Measurements from ENCODE around the gene NIBAN1. TPM values are rescaled to one million over a fixed set of nuclear protein-coding genes. Genes with fewer than 3 reads are reported as not detected.

Gene NIBAN1
- total and polyA plus RNA-seq, 7 donors = 9.0 to 112 (median 50.6) TPM

DNA sequence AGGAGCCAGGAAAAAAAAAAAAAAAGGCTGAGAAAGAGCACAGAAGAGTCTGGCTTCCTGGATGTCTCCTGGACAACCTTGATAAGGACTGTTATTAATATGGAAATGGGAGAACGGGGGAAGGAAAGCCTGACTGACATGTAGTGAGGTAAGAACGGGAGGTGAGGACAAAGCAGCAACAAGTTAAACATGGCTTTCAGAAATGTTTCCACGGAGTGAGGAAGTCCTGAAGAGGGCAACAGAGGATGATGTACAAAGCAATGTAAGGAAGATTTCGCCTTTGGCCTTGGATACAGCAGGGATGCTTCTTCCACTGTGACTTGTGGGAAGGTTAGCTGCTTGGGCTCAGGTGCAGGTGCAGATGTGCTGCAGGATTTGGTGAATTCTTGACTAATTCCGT is 11.9 kb upstream of the NIBAN1 start:
- intact Hi-C loops (cut with DNase I) = loop anchor here in 1 of 2 donors (10.0 kb wide), 1 partner anchor 179 kb away; no protein-coding TSS in a partner anchor
- Histone ChIP-seq H3K4me3 (no peak overlapping the region), H3K4me1 (peaks cover 14% of the 10 kb centered on the region), H3K27me3 (ENCODE audit: insufficient read depth in 3 of 3, low read length in 2 of 3) (no peaks in the 10 kb centered on the region), H3K27ac (no peak overlapping the region), H3K36me3 (ENCODE audit: insufficient read depth in 1 of 2, low read depth in 1 of 2) (no peaks in the 10 kb centered on the region), H3K9me3 (no peaks in the 10 kb centered on the region)
- DNase-seq (no peak), ATAC-seq (no peak)
- WGBS, 3 donors = 50 to 63% (median 51%) methylated on average over 5 of the region's 5 CpGs
- TF ChIP-seq, protein P1, sequence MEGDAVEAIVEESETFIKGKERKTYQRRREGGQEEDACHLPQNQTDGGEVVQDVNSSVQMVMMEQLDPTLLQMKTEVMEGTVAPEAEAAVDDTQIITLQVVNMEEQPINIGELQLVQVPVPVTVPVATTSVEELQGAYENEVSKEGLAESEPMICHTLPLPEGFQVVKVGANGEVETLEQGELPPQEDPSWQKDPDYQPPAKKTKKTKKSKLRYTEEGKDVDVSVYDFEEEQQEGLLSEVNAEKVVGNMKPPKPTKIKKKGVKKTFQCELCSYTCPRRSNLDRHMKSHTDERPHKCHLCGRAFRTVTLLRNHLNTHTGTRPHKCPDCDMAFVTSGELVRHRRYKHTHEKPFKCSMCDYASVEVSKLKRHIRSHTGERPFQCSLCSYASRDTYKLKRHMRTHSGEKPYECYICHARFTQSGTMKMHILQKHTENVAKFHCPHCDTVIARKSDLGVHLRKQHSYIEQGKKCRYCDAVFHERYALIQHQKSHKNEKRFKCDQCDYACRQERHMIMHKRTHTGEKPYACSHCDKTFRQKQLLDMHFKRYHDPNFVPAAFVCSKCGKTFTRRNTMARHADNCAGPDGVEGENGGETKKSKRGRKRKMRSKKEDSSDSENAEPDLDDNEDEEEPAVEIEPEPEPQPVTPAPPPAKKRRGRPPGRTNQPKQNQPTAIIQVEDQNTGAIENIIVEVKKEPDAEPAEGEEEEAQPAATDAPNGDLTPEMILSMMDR (IDR thresholded peaks at IDR 0.05) = no peak

DNA sequence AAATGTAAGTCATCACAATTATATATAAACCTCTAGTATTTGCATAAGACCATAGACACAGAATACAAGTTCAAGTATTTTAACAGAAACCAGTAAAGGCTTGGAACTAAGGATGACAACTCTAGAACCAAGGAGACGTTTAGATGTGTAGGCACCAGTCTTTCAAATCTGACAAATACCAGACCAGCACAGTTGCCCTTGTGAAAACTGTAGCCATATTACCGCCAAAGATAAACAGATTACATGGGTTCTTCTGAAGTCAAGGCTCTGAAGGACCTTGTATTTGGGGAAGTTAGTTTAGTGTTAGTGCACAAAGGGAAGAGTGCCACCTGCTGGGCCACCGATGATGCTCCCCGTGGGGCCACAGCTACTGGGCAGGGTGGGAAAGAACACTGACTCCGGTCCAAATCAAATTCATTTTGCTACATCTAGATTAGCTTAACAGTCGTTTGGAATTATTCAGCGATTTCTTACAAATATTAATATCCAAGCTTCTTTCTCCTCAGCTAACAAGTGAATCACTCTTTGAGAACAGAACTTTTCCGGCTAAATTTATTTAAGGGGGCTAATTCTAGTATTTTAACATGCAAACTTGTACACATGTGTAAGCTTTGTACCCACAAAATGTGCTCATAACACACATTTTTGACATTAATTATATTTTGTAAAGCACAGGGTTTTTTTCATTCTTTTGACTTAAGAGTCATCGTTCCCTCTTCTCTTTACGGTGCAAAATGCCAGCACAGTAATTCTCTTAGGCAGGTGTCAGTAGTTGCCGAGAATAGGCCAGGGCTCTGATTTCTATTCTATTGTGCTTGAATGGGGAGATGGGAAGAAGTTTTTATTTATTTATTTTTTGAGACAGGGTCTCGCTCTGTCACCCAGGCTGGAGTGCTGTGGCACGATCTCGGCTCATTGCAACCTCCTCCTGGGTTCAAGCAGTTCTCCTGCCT is 8.0 kb upstream of the NIBAN1 start:
- DNase-seq = peak; percentile 76 to 88
- H3K4me1 ChIP-seq = peaks cover 9% of the 10 kb centered on the region
- TF ChIP-seq, protein P1 (IDR thresholded peaks at IDR 0.05) = peak; percentile 98
- no peaks in the 10 kb centered on the region for H3K36me3 ChIP-seq (ENCODE audit: insufficient read depth in 1 of 2, low read depth in 1 of 2)
- H3K27ac ChIP-seq = no peak overlapping the region
- WGBS, 3 donors = 31 to 44% (median 32%) methylated on average over 14 of the region's 14 CpGs
- ATAC-seq = peak; percentile 97 to 100 (median 98)
- no peaks in the 10 kb centered on the region for H3K9me3 ChIP-seq
- no peaks in the 10 kb centered on the region for H3K27me3 ChIP-seq (ENCODE audit: insufficient read depth in 3 of 3, low read length in 2 of 3)
- intact Hi-C loops (cut with DNase I) = loop anchor here (1.0 to 10.0 kb wide), 3 partner anchors 176 to 183 kb away; no protein-coding TSS in a partner anchor
- H3K4me3 ChIP-seq = peak overlapping the region; percentile 34

DNA sequence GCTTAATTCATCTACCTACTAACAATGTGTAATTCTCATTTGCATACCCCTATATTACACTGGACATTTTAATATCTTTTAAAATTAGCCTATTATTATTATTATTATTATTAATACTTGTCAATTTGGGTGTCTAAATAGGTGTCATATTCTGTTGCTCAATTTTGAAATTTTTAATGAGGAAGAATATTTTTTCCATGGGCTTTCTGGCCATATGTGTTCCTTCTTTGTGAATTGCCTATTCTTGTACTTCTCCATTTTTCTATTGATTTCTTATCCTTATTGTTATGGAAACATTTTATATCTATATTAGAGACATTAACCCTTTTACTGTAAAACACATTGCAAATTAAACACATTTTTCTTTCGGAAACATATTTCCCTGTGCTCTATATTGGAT is 6.4 kb upstream of the NIBAN1 start:
- intact Hi-C loops (cut with DNase I) = loop anchor here in 1 of 2 donors (10.0 kb wide), 1 partner anchor 184 kb away; no protein-coding TSS in a partner anchor
- TF ChIP-seq, protein P1 (IDR thresholded peaks at IDR 0.05) = no peak

DNA sequence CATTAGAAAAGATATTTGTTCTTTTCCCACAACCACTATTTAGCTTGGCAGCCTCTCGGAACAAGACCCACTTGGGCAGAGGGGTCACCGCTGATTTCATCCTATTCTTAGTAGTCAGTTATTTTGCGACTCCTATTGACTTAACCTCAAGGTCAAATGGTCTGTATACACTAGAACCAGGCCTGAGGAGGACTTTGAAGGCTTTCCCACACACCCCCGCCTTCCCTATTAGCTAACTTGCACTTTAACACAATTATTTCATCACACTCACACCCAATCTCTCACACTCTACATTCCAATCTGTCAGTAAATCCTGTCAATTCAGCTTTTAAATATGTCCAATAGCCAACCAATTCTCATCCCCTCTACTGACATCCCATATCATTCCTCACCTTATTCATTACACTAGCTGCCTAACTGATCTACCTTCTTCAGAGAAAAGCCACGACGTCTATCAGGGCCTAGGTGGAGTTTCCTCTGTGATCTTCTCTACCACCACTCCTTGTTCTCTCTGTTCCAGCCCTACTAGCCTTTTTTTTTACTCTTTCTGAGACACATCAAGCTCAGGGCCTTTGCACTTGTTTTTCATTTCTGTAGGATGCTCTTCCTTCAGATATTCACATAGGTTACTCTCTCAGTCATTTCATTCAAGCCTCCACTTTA is 1.0 kb upstream of the NIBAN1 start:
- ATAC-seq (no peak), DNase-seq (no peak)
- intact Hi-C loops (cut with DNase I) = loop anchor here in 1 of 2 donors (2.0 kb wide), 1 partner anchor 171 kb away; no protein-coding TSS in a partner anchor
- TF ChIP-seq, protein P1 (IDR thresholded peaks at IDR 0.05) = no peak
- Histone ChIP-seq H3K4me3 (no peak overlapping the region), H3K27me3 (ENCODE audit: insufficient read depth in 3 of 3, low read length in 2 of 3) (no peaks in the 10 kb centered on the region), H3K4me1 (peaks cover 17% of the 10 kb centered on the region), H3K9me3 (no peaks in the 10 kb centered on the region), H3K27ac (peak overlapping the region; percentile 89), H3K36me3 (ENCODE audit: insufficient read depth in 1 of 2, low read depth in 1 of 2) (no peaks in the 10 kb centered on the region)
- 88 to 91% (median 90%) methylated on average over 6 of the region's 6 CpGs for WGBS, 3 donors

More for the DNA sequence above, 6.4 kb upstream of the NIBAN1 start:
- ATAC-seq (no peak), DNase-seq (no peak)
- H3K4me1 ChIP-seq = peaks cover 9% of the 10 kb centered on the region
- no peaks in the 10 kb centered on the region for H3K27me3 ChIP-seq (ENCODE audit: insufficient read depth in 3 of 3, low read length in 2 of 3)
- no peak overlapping the region for H3K27ac ChIP-seq
- H3K4me3 ChIP-seq = no peak overlapping the region
- WGBS, 3 donors = 93 to 98% (median 95%) methylated on average over 1 of the region's 1 CpG
- H3K9me3 ChIP-seq = no peaks in the 10 kb centered on the region
- H3K36me3 ChIP-seq (ENCODE audit: insufficient read depth in 1 of 2, low read depth in 1 of 2) = no peaks in the 10 kb centered on the region

Measured in psoas muscle (tissue), 8 donors.